HCT116 (cell line): ENCODE results near the gene BIRC6. TPM values are rescaled to one million over a fixed set of nuclear protein-coding genes. Genes with fewer than 3 reads are reported as not detected.

ENCODE experiments used
- ATAC-seq: fragments of 200-7000 bp; cut with Tn5 transposase; 2 replicates; pipeline ENCODE4 v1.9.1; 2020; ENCODE audit warnings: mild to moderate bottlenecking, moderate library complexity
- BruUV-seq: library from RNA; stranded (reverse); fragments of 400-500 nt; replicated peaks from 2 replicates; lab custom pipeline; 2021; lab: Mats Ljungman, UMichigan
- CTCF ChIA-PET: fragments of 300-600 bp; sonication (Branson Sonifier 250); formaldehyde crosslinking; loops from one replicate; lab custom pipeline; 2021; ENCODE audit warnings: antibody characterized with exemption; lab: Charles Lee
- POLR2A ChIA-PET: fragments of 300-600, 350-600 bp; sonication (Branson Sonifier 250); formaldehyde crosslinking; loops from one replicate; lab custom pipeline; 2021; ENCODE audit warnings: antibody characterized with exemption; lab: Charles Lee
- RAD21 ChIA-PET, 2 experiments: fragments of 300-600 bp; sonication (Branson Sonifier 250); formaldehyde crosslinking; loops; one replicate each; lab custom pipeline; 2023; ENCODE audit warnings: low total read pairs in 2 of 2; ENCODE audit not compliant: uncharacterized antibody in 2 of 2, unreplicated experiment in 2 of 2, low non-redundant PET in 1 of 2; lab: Charles Lee
- DNase-seq: peaks from one replicate; pipeline ENCODE4 v3.0.0-alpha.2; 2010; ENCODE audit warnings: low read depth, low spot score
- H2AFZ ChIP-seq: fragments of 200-600 bp; shearing (Covaris generic), sonication (generic); 2 replicates; pipeline ENCODE4 v1.6.1; 2017; ENCODE audit warnings: low read depth, mixed run types, mixed read lengths, antibody characterized with exemption, low read length; ENCODE audit not compliant: poor library complexity, severe bottlenecking
- H3K27ac ChIP-seq: 2 replicates; pipeline ENCODE4 v1.5.1; 2012; ENCODE audit warnings: low read depth, low read length
- H3K27me3 ChIP-seq: fragments of 200-600 bp; sonication (generic); 2 replicates; pipeline ENCODE4 v1.6.1; 2016; ENCODE audit warnings: mixed run types, low read length, mixed read lengths; ENCODE audit not compliant: insufficient read depth
- H3K36me3 ChIP-seq, 2 experiments: fragments of 200-500 bp in 1 of 2; fragments of 200-600 bp in 1 of 2; sonication (Bioruptor generic) in 1 of 2; sonication (generic) in 1 of 2; 2 replicates each; pipeline versions ENCODE4 v1.5.1 to v1.6.1; 2014 to 2016; ENCODE audit warnings: low read length in 2 of 2, inconsistent platforms in 1 of 2, mixed read lengths in 1 of 2, mixed run types in 1 of 2; ENCODE audit not compliant: insufficient read depth in 2 of 2, control insufficient read depth in 1 of 2
- H3K4me1 ChIP-seq, 2 experiments: fragments of 200-600 bp in 1 of 2; sonication (generic) in 1 of 2; 2 replicates each; pipeline versions ENCODE4 v1.5.1 to v1.6.1; 2012 to 2017; ENCODE audit warnings: low read length in 2 of 2, inconsistent platforms in 1 of 2, mild to moderate bottlenecking in 1 of 2, mixed read lengths in 1 of 2, mixed run types in 1 of 2, moderate library complexity in 1 of 2; ENCODE audit not compliant: insufficient read depth in 2 of 2, control insufficient read depth in 1 of 2
- H3K4me2 ChIP-seq: fragments of 200-600 bp; sonication (generic); 2 replicates; pipeline ENCODE4 v1.6.1; 2017; ENCODE audit warnings: mixed run types, low read length, mixed read lengths
- H3K4me3 ChIP-seq, 2 experiments: fragments of 200-600 bp in 1 of 2; sonication (generic) in 1 of 2; replicated peaks in 1 of 2; 2 replicates each; pipeline ENCODE4 v1.5.1; 2011 to 2016; ENCODE audit warnings: low read length in 2 of 2, control low read depth in 1 of 2, low read depth in 1 of 2, mild to moderate bottlenecking in 1 of 2, mixed read lengths in 1 of 2, mixed run types in 1 of 2
- H3K79me2 ChIP-seq: fragments of 200-600 bp; sonication (generic); 2 replicates; pipeline ENCODE4 v1.6.1; 2017; ENCODE audit warnings: mild to moderate bottlenecking, mixed run types, low read length, moderate library complexity, mixed read lengths; ENCODE audit not compliant: insufficient read depth
- H3K9ac ChIP-seq: fragments of 200-600 bp; sonication (generic); 2 replicates; pipeline ENCODE4 v1.6.1; 2016; ENCODE audit warnings: low read length, mixed read lengths
- H3K9me2 ChIP-seq: fragments of 200-600 bp; sonication (generic), shearing (Covaris generic); 2 replicates; pipeline ENCODE4 v1.6.1; 2017; ENCODE audit warnings: mixed run types, mild to moderate bottlenecking, moderate library complexity; ENCODE audit not compliant: insufficient read depth
- H3K9me3 ChIP-seq, 2 experiments: fragments of 200-500 bp in 1 of 2; fragments of 200-600 bp in 1 of 2; sonication (Bioruptor generic) in 1 of 2; sonication (generic) in 1 of 2; 2 replicates each; pipeline ENCODE4 v1.6.1; 2014 to 2017; ENCODE audit warnings: low read length in 2 of 2, mixed read lengths in 2 of 2, inconsistent platforms in 1 of 2, low read depth in 1 of 2, mild to moderate bottlenecking in 1 of 2, mixed run types in 1 of 2, moderate library complexity in 1 of 2; ENCODE audit not compliant: control insufficient read depth in 1 of 2, insufficient read depth in 1 of 2
- H4K20me1 ChIP-seq: fragments of 200-600 bp; sonication (generic), shearing (Covaris generic); 2 replicates; pipeline ENCODE4 v1.6.1; 2017; ENCODE audit warnings: mixed run types, mild to moderate bottlenecking, moderate library complexity; ENCODE audit not compliant: insufficient read depth
- CEBPB ChIP-seq: IDR thresholded peaks from 2 replicates; pipeline ENCODE4 v1.6.1; 2012; ENCODE audit warnings: low read depth
- EGR1 ChIP-seq: IDR thresholded peaks from 2 replicates; pipeline ENCODE4 v1.6.1; 2012; ENCODE audit warnings: low read depth
- ELF1 ChIP-seq: IDR thresholded peaks from 2 replicates; pipeline ENCODE4 v1.6.1; 2012; ENCODE audit warnings: low read depth, borderline replicate concordance
- POLR2A ChIP-seq: IDR thresholded peaks from 2 replicates; pipeline ENCODE4 v1.7.0; 2011; ENCODE audit warnings: borderline replicate concordance; ENCODE audit not compliant: insufficient read depth, insufficient read length; ENCODE audit errors: extremely low read depth
- POLR2AphosphoS5 ChIP-seq: IDR thresholded peaks from 2 replicates; pipeline ENCODE4 v1.6.1; 2011; ENCODE audit warnings: mild to moderate bottlenecking, low read depth, low read length, moderate library complexity
- intact Hi-C: fragments of 100-400 bp; cut with micrococcal nuclease; formaldehyde crosslinking; loops from 2 replicates; pipeline ENCODE4 v1.10.0; 2022
- total RNA-seq: library from RNA; stranded (reverse); gene quantifications from one replicate; pipeline ENCODE4 v1.2.1, GENCODE V29; 2021; ENCODE audit not compliant: unreplicated experiment

The BIRC6 gene
- total RNA-seq, 1 experiment from 2014 or later, result 60.7 TPM

DNA sequence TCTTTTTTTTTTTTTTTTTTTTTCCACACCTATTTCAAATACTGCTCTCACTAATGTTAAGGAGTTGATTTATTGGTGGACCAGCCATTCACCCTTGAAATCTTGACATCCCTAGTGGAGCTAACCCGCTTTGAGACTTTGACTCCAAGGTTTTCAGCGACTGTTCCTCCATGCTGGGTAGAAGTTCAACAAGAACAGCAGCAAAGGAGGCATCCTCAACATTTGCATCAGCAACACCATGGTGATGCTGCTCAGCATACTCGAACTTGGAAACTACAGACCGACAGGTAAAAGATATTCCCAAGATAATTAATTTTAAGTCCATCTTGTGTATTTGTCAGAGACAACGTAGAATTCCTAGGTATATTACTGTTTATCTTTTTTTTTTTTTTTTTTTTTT, 74.0 kb downstream of the BIRC6 start:
- TF ChIP-seq EGR1 (no peak), POLR2AphosphoS5 (no peak), CEBPB (no peak)
- intact Hi-C loops, result no loop called here
- ATAC-seq (no peak), DNase-seq (no peak)
- Histone ChIP-seq H3K4me3 (no peak overlapping the region), H3K4me1 (peaks cover 0 to 1% of the 10 kb centered on the region in 2 experiments; a peak in 1 of 4 replicates), H4K20me1 (peaks cover 3% of the 10 kb centered on the region; the same call in 1 of the 2 replicates), H3K4me2 (no peak overlapping the region), H3K36me3 (peaks cover 0 to 6% of the 10 kb centered on the region in 2 experiments; a peak in 2 of 4 replicates), H2AFZ (no peak overlapping the region), H3K9me3 (no peaks in the 10 kb centered on the region), H3K9ac (no peak overlapping the region), H3K79me2 (peaks cover 70% of the 10 kb centered on the region), H3K9me2 (no peaks in the 10 kb centered on the region), H3K27me3 (no peaks in the 10 kb centered on the region), H3K27ac (no peak overlapping the region)
- no TSS peak for BruUV-seq
- POLR2A ChIA-PET, result no interaction called here
- CTCF ChIA-PET, result no interaction called here
- RAD21 ChIA-PET, result no interaction called here

GRCh38 chr2:32436150-32436549, 79.3 kb downstream of the BIRC6 start:
- Histone ChIP-seq H3K9ac (no peak overlapping the region), H3K27ac (no peak overlapping the region), H3K27me3 (no peaks in the 10 kb centered on the region), H3K4me1 (no peaks in the 10 kb centered on the region), H3K9me2 (no peaks in the 10 kb centered on the region), H3K9me3 (no peaks in the 10 kb centered on the region), H3K36me3 (peaks cover 9 to 10% of the 10 kb centered on the region in 2 experiments; a peak in 3 of 4 replicates), H3K79me2 (peaks cover 22% of the 10 kb centered on the region; the same call in 1 of the 2 replicates), H3K4me2 (no peak overlapping the region), H4K20me1 (peaks cover 3% of the 10 kb centered on the region; the same call in 1 of the 2 replicates), H3K4me3 (no peak overlapping the region), H2AFZ (no peak overlapping the region)
- RAD21 ChIA-PET, result no interaction called here
- TF ChIP-seq POLR2A (no peak), ELF1 (no peak)
- CTCF ChIA-PET, result no interaction called here
- BruUV-seq, result no TSS peak
- DNase-seq (no peak), ATAC-seq (no peak)
- POLR2A ChIA-PET, result no interaction called here
- intact Hi-C loops, result no loop called here
